Spinal cord (tissue), 10 donors: Measurements from ENCODE around the gene TATDN3. TPM values are rescaled to one million over a fixed set of nuclear protein-coding genes. Genes with fewer than 3 reads are reported as not detected.
"Not testable (repeated sequence)": the region's sequence is repeated elsewhere in the genome, so short reads cannot be mapped to it uniquely, and the experiment has no call there.

Experiments used
- DNase-seq, 6 donors: peaks; one replicate each; pipeline versions ENCODE4 v3.0.0 to v3.0.0-alpha.2; 2013 to 2015; ENCODE audit warnings: low spot score in 6 of 6, low read depth in 4 of 6
- H3K27ac ChIP-seq: one replicate; pipeline ENCODE4 v1.5.1; 2013; ENCODE audit warnings: low read depth, low read length, control low read depth
- H3K27me3 ChIP-seq: one replicate; pipeline ENCODE4 v1.6.1; 2013; ENCODE audit warnings: low read length; ENCODE audit not compliant: control insufficient read depth, insufficient read depth
- H3K36me3 ChIP-seq: one replicate; pipeline ENCODE4 v1.6.1; 2013; ENCODE audit warnings: low read length; ENCODE audit not compliant: control insufficient read depth, insufficient read depth
- H3K4me1 ChIP-seq: one replicate; pipeline ENCODE4 v1.6.1; 2013; ENCODE audit warnings: low read length; ENCODE audit not compliant: control insufficient read depth, insufficient read depth
- H3K4me3 ChIP-seq: one replicate; pipeline ENCODE4 v1.5.1; 2013; ENCODE audit warnings: low read depth, low read length, control low read depth
- H3K9me3 ChIP-seq: one replicate; pipeline ENCODE4 v1.6.1; 2013; ENCODE audit warnings: low read length; ENCODE audit not compliant: control insufficient read depth, insufficient read depth
- WGBS: methylation state at CpG from one replicate; pipeline ENCODE4 v1.1.5; 2013; ENCODE audit warnings: missing lambda C conversion rate; ENCODE audit not compliant: insufficient coverage; 5-methylcytosine and 5-hydroxymethylcytosine counted together
- polyA plus RNA-seq, 2 donors: library from polyadenylated mRNA; unstranded; fragments of 120-200 nt; gene quantifications; one replicate each; pipeline ENCODE4 v1.2.1, GENCODE V29; 2013; ENCODE audit not compliant: insufficient read length in 2 of 2
- total RNA-seq, 2 donors: library from RNA; depleted of rRNA in 1 of 2; stranded (reverse); fragments of 120-200 nt in 1 of 2; fragments of >200 nt in 1 of 2; gene quantifications; one replicate each; pipeline versions ENCODE4 v1.2.3 to v1.2.4, GENCODE V29; 2013 to 2014
- donor health status: healthy.

TATDN3 gene
- total and polyA plus RNA-seq, 4 donors: 19.1 to 24.7 (median 21.9) TPM

- 100% methylated on average over 1 of the region's 2 CpGs for WGBS
- Histone ChIP-seq H3K27me3 (no peaks in the 10 kb centered on the region), H3K4me3 (no peak overlapping the region), H3K9me3 (peaks cover 3% of the 10 kb centered on the region), H3K36me3 (peaks cover 3% of the 10 kb centered on the region), H3K4me1 (no peaks in the 10 kb centered on the region), H3K27ac (no peak overlapping the region)
- DNase-seq: no peak
Observed at GRCh38 chr1:212774584-212774983, 17.1 kb upstream of the TATDN3 start.

- H3K4me3 ChIP-seq: no peak overlapping the region
- no peaks in the 10 kb centered on the region for H3K27me3 ChIP-seq
- no peaks in the 10 kb centered on the region for H3K4me1 ChIP-seq
- peaks cover 3% of the 10 kb centered on the region for H3K36me3 ChIP-seq
- no peak overlapping the region for H3K27ac ChIP-seq
- no peaks in the 10 kb centered on the region for H3K9me3 ChIP-seq
- DNase-seq: no peak
Observed at GRCh38 chr1:212775241-212775640, 16.5 kb upstream of the TATDN3 start.

GRCh38 chr1:212777151-212777550 is 14.5 kb upstream of the TATDN3 start:
- no peaks in the 10 kb centered on the region for H3K4me1 ChIP-seq
- H3K9me3 ChIP-seq: no peaks in the 10 kb centered on the region
- peaks cover 3% of the 10 kb centered on the region for H3K36me3 ChIP-seq
- WGBS: 100% methylated on average over 1 of the region's 3 CpGs
- H3K27me3 ChIP-seq: no peaks in the 10 kb centered on the region
- no peak overlapping the region for H3K4me3 ChIP-seq
- no peak for DNase-seq
- no peak overlapping the region for H3K27ac ChIP-seq

- H3K4me1 ChIP-seq, H3K27me3 ChIP-seq, H3K4me3 ChIP-seq, H3K9me3 ChIP-seq, DNase-seq, H3K36me3 ChIP-seq, H3K27ac ChIP-seq: not testable (repeated sequence)
- WGBS: no CpG with 5 or more reads among the region's 32 CpGs
Observed at GRCh38 chr1:212779086-212779485, 12.6 kb upstream of the TATDN3 start.

GRCh38 chr1:212780759-212781158 is 10.9 kb upstream of the TATDN3 start:
- no peaks in the 10 kb centered on the region for H3K27me3 ChIP-seq
- H3K27ac ChIP-seq: no peak overlapping the region
- H3K4me1 ChIP-seq: no peaks in the 10 kb centered on the region
- no peak for DNase-seq
- no peak overlapping the region for H3K4me3 ChIP-seq
- H3K9me3 ChIP-seq: no peaks in the 10 kb centered on the region
- WGBS: no CpG with 5 or more reads among the region's 3 CpGs
- peaks cover 6% of the 10 kb centered on the region for H3K36me3 ChIP-seq

GRCh38 chr1:212781225-212781624 is 10.5 kb upstream of the TATDN3 start:
- no CpG with 5 or more reads among the region's 2 CpGs for WGBS

GRCh38 chr1:212782422-212783154 is 9.1 kb upstream of the TATDN3 start:
- peak in 3 of 6 donors; percentile 14 to 72 (median 49) for DNase-seq

More at GRCh38 chr1:212781225-212781624, 10.5 kb upstream of the TATDN3 start:
- H3K9me3 ChIP-seq: no peaks in the 10 kb centered on the region
- DNase-seq: no peak
- H3K27me3 ChIP-seq: no peaks in the 10 kb centered on the region
- peaks cover 9% of the 10 kb centered on the region for H3K36me3 ChIP-seq
- H3K27ac ChIP-seq: no peak overlapping the region
- H3K4me3 ChIP-seq: no peak overlapping the region
- no peaks in the 10 kb centered on the region for H3K4me1 ChIP-seq

GRCh38 chr1:212783976-212784375 is 7.7 kb upstream of the TATDN3 start:
- H3K4me1 ChIP-seq: no peaks in the 10 kb centered on the region
- no peaks in the 10 kb centered on the region for H3K27me3 ChIP-seq
- no peaks in the 10 kb centered on the region for H3K9me3 ChIP-seq
- WGBS: no CpG with 5 or more reads among the region's 1 CpG
- H3K27ac ChIP-seq: no peak overlapping the region
- DNase-seq: no peak
- H3K36me3 ChIP-seq: peaks cover 6% of the 10 kb centered on the region
- no peak overlapping the region for H3K4me3 ChIP-seq

More at GRCh38 chr1:212782422-212783154, 9.1 kb upstream of the TATDN3 start:
- Histone ChIP-seq H3K4me1 (no peaks in the 10 kb centered on the region), H3K27me3 (no peaks in the 10 kb centered on the region), H3K9me3 (no peaks in the 10 kb centered on the region), H3K27ac (no peak overlapping the region), H3K36me3 (peaks cover 9% of the 10 kb centered on the region), H3K4me3 (no peak overlapping the region)
- 100% methylated on average over 1 of the region's 3 CpGs for WGBS

- Histone ChIP-seq H3K36me3 (peaks cover 6% of the 10 kb centered on the region), H3K9me3 (no peaks in the 10 kb centered on the region), H3K4me3 (no peak overlapping the region), H3K27me3 (no peaks in the 10 kb centered on the region), H3K4me1 (peaks cover 10% of the 10 kb centered on the region), H3K27ac (no peak overlapping the region)
- no CpG with 5 or more reads among the region's 1 CpG for whole genome bisulfite sequencing
- DNase-seq: no peak
Observed at GRCh38 chr1:212785871-212786270, 5.8 kb upstream of the TATDN3 start.

GRCh38 chr1:212791261-212791675 is 426 bp upstream of the TATDN3 start:
- Histone ChIP-seq H3K27ac (peak overlapping the region; percentile 96), H3K36me3 (no peaks in the 10 kb centered on the region), H3K27me3 (no peaks in the 10 kb centered on the region), H3K9me3 (no peaks in the 10 kb centered on the region), H3K4me3 (peak overlapping the region; percentile 84), H3K4me1 (peaks cover 17% of the 10 kb centered on the region)
- 0% methylated on average over 20 of the region's 22 CpGs for WGBS
- DNase-seq: no peak
